HG03025 (cell line): ENCODE results near the gene ACTL6A.

ENCODE experiments used
- ATAC-seq: cut with Tn5 transposase; IDR thresholded peaks from one replicate; pipeline ENCODE4 v1.9.1; 2021; ENCODE audit warnings: mild to moderate bottlenecking, moderate library complexity; ENCODE audit not compliant: unreplicated experiment, low FRiP score

Gene ACTL6A

DNA sequence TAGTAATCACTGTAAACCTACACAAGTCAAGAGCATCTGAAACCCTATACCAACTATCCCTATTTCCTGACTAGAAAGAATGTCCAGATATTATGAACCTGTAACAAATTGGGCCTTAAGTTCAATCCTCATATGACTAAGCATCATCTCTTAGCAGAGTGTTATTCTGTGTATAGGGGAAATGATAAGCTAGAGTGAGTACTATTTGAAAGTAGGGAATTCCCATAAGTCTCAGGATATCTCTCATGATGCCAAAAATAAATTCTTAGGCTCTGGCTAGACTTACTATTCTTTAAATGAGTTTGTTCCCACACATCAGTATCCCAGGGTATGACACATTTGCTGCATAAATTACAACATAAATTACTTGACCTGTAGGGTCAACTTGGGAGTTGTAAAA, 26.4 kb downstream of the ACTL6A start:
- ATAC-seq, result no peak

DNA sequence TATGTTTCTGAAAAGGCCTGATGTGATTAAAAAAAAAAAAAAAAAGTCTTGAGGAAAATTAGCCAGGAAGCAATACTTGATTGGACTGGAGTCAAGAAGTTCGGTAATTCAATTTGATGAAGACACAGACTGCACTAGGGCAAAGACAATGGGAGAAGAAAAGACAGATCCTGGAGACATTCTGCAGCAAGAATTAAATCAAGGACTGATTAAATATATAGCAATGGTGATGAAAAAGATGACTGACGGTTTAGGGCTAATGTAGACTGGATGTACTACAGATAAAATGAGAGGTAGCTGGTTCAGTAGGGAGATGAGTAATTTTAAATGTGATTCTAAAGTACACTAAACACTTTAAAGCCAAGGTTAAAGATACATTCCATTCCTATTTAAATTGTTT, 27.9 kb downstream of the ACTL6A start:
- ATAC-seq, result no peak

DNA sequence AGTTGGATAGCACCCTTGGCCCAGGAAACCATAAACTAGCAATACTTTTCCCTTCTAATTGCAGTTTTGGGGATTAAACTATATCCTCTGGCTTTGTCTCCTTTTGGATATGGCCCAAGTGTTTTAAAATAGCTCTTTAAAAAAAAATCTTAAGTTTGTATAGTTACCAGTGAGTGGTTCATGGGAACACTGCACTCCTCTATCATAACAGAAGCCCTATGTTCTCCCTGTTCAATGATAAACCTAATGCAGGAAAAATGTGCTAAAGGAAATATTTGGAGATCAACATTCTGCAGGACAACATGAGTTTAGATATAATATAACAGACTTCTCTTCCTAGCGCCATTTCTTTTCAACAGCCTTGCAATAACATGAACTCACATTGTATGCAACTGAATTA, 28.6 kb downstream of the ACTL6A start:
- no peak for ATAC-seq

DNA sequence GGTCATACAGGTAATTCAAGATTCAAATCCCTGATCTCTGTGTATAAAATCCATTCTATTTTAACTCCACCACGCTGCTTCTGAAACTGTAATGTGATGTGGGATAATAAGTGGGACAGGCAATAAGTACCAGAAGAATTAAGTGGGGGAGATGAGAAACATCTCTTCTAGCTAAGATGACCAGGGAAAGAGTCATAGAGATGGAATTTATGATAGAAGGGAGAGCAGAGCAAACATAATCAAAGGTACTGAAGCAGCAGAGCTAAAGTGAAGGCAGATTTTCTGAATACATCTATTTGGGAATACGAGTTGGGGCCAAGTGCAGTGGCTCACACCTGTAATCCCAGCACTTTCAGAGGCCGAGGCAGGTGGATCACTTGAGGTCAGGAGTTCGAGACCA, 36.8 kb downstream of the ACTL6A start:
- ATAC-seq, result no peak

DNA sequence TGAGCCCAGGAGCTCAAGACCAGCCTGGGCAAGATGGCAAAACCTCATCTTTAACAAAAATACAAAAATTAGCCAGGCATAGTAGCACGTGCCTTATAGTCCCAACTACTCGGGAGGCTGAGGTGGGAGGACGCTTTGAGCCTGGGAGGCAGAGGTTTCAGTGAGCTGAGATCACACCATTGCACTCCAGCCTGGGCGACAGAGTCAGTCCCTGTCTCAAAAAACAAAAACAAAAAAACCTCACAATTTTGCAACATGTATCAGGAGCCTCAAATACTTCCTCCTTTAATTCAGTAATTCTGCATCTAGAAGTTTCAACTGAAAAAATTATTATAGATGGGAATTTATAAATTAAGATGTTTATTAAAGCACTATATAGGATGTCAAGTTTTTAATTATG, 40.6 kb downstream of the ACTL6A start:
- ATAC-seq, result no peak

DNA sequence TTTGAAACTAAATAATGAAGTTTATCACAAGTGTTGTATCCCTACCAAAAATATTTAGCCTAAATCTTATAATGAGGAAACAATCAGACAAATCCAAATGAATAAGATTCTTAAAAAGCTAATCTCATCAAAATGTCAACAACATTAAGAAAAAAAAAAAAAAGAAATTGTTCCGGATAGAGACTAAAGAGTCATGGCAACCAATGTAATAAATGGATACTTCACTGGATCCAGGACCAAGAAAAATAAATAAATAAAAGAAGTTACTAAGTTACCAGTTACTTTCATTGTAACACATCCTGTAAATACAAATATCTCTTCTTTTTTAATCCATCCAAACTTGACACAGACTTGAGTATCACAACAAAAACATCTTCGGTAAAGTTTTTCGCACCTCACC, 41.1 kb downstream of the ACTL6A start:
- ATAC-seq, result no peak

DNA sequence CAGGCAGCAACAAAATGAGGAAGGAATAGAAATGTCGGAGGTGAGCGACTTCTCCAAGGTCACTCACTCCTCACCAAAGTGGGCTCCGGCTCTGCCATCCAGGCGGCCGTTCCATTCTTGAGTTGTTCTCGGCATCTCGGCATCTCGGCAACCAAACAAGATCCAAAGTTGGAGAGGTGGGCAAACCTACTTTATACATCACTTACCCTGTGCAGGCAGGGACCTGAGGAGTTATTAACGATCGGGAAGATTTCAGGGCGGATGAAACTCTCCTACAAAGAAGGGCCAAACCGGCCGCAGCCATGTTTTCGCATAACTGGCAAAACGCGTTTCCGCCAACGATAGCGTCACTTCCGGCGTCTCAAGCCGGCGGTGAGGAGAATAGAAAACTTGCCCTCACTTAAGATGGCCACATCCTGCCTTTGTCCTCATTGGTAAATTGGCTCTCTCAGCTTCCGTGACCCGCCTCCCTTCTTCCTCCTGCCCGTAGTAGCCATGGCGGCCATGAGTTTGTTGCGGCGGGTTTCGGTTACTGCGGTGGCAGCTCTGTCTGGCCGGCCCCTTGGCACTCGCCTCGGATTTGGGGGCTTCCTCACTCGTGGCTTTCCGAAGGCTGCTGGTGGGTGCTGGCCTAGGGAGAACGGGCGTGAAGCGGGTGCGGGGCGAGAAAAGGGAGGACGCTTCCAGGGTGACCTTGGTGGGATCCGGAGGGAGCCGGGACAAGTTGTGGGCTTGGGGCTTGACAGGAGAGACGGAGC, 41.8 kb downstream of the ACTL6A start, which contains the start of the genes MRPL47 and NDUFB5:
Gene MRPL47, minus strand, starts transcription at position 318 of the 758 bp plus-strand sequence. Its CDS starts 14 bp downstream, at position 304.
Gene NDUFB5, plus strand, starts transcription at position 474 of the 758 bp plus-strand sequence. Its CDS starts 22 bp downstream, at position 496.
- peak; percentile 96 for ATAC-seq

DNA sequence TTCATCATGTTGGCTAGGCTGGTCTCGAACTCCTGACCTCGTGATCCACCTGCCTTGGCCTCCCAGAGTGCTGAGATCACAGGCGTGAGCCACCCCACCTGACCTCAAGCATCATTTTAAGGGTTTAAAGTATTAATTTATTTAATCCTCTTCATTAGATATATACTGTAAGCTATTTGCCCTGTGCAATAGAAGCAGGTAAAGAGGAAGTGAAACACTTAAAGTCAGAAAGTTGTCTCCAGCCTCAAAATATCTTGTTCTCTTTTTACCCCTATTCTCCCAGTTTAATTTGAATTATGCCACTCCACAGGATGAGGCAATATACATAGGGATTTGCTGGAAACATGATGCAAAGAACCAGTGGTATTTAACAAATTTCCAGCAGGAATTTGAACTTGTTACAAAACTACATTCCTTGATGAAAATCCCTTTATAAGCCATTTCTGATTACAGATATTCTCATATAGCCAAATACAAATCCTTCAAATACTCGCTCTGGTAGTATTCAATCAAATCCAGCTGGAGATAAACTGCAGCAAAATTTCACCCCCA, 43.9 kb downstream of the ACTL6A start:
- ATAC-seq, result peak; percentile 25

DNA sequence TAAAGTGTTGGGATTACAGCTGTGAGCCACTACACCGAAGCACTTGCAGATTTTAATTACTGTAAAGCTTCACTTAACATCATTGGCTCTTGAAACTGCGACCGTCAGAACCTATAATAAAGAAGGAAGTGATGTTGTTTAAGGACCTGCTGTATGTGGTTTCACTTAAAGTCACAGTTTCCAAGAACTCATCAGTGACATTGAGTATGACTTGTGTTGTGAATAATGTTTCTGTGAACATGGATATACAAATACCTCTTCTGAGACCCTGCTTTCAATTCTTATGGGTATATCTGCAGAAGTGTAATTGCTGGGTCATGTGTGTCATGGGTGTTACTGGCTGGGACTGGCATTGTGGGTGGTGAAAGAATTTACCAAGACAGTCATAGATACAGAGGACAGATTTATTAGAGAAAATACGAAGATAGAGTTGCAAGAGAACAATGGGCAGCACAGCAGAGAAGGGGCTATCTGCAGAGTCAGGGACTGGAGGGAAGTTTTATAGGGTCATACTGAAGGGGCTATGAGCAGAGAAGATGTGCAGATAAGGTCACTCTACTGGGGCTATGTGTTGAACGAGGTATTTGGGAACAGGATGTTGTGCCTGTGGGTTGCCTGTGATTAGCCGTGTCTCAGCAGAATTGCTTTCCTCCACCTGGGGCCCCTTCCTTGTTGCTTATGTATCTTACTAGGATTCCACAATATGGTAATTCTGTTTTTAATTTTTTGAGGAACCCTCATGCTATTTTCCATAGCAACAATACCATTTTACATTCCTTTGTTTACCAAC, 46.4 kb downstream of the ACTL6A start:
- ATAC-seq, result peak; percentile 53

DNA sequence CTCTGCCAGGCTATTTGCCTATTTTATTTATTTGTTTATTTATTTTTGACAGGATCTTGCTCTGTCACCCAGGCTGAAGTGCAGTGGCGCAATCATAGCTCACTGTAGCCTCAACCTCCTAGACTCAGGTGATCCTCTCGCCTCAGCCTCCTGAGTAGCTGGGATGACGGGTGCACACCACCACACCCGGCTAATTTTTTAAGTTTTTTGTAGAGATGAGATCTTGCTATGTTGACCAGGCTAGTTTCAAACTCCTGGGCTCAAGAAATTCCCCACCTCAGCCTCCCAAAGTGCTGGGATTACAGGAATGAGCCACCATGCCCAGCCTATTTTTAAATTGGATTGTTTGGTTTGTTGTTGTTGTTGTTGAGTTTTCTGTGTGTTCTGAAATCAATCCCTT, 47.3 kb downstream of the ACTL6A start:
- ATAC-seq, result no peak

DNA sequence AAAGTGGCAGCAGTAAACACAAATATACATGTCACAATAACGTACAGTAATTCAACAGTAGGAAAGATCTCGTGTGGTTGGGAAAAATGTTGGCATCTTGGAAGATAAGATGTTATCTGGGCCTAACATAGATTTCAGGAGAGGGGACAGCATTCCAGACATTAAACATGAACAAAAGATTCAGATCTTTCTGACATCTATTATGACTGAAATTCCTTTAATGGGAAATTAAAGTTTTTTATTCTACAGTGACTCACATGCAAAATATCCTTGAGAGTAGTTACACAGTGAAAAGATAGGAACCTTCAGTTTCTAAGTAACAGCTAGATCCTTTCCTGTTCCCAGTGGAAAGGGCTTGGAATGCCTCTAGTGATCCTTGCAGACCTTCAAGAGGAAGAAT, 51.1 kb downstream of the ACTL6A start:
- ATAC-seq, result no peak

DNA sequence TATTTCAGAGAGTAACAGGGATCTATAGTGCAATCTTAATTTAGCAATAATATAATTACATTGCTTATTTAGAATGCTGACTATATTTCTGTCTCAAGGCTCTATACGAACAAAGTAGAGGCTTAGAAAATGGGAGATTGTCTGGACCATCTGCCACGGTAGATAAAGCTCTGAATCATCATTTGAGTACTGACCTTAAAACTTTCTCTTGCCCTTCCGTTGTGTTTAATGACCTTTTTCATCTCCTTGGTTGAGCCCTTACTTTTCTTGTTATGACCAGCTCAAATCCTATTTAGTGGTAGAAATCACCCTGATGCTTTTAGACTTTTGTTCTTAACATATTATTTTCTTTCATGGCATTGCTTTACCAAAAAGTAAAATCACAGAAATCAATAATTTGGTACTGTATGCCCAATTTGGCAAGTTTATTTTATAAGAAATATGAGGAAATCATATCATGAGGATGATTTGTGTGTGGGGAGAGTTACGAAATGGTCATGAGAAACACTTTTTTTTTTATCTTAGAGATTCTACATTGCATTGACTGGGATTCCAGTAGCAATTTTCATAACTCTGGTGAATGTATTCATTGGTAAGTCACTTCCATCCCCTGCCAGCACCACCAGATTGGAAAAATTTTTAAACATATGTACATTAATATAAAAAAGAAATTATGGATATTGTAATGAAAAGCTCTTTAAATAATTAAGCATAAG, 52.9 kb downstream of the ACTL6A start:
- no peak for ATAC-seq

DNA sequence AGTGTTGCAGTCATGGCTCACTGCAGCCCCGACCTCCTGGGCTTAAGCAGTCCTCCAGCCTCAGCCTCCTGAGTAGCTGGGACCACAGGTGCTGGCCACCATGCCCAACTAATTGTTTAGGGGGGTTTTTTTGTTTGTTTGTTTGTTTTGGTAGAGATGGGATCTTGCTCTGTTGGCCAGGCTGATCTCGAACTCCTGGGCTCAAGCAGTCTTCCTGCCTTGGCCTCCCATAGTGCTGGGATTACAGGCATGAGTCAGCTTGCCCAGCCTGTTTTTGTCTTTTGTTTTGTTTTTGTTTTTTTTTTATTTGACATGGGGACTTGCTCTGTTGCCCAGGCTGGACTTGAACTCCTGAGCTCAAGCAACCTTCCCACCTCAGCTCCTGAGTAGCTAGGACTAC, 59.3 kb downstream of the ACTL6A start:
- no peak for ATAC-seq

DNA sequence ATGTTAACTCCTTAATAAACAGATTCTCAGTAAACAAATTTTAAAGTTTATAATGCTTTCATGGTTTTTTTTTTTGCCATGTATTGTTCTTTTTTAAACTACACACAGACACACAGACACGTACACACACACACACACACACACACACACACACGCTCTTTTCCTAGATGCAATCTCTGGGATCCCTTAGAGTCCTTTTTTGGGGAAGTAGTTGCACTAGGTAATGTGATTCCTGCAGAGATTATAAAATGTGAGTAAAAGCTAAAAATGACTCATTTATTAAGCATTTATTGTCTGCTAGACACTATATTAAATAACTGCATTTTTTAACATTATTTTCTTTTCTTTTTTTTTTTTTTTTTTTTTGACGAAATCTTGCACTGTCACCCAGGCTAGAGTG, 61.7 kb downstream of the ACTL6A start:
- no peak for ATAC-seq

DNA sequence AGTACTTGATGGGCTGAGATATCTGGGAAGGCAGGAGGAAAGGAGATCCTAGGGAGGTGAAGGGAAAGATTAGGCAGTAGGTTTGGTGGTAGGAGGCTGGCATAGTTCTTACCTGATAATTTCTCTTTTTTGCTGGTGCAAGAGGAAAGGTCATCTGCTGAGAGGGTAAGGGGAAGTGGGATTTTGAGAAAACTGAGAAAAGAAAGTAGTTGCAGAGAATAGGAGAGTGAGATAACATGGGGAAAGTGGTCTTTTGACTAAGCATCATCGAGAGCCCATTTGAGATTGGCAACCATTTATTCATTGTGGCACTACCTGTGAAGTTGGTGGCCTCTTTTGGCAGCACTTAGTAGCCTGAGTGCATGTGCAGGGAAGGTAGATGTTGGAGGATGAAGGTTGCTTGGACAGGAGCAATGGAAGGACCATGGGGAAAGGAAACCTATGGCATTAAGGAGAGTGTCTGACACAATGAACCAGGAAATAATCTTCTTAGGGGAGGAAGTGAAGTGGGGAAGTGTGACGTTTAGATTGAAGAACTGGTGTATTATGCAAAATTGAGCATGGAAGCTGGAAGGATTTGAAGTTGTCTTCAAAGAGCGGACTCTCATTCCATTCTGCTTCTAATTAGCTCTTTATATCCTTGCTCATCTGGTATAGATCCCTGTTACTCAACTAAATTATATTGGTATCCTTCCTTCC, 68.2 kb downstream of the ACTL6A start:
- no peak for ATAC-seq
